Coronary artery (tissue), 2 donors: Measurements from ENCODE around the gene ARHGAP22.
A peak's percentile ranks its signal among the peaks of the same experiment; 100 is the strongest.

Experiments used
- DNase-seq: peaks from one replicate; pipeline ENCODE4 v3.0.0-alpha.2; 2017; ENCODE audit warnings: low spot score
- H3K27ac ChIP-seq, 2 donors: fragments of 200-600 bp; sonication (generic); one replicate each; pipeline ENCODE4 v1.5.1; 2016 to 2019
- H3K4me3 ChIP-seq: fragments of 200-600 bp; sonication (generic); 2 replicates; pipeline ENCODE4 v1.5.1; 2016; ENCODE audit warnings: mild to moderate bottlenecking, moderate library complexity
- CTCF ChIP-seq: fragments of 200-600 bp; sonication (generic); IDR thresholded peaks from one replicate; pipeline ENCODE4 v1.5.1; 2019; ENCODE audit warnings: antibody characterized with exemption

ARHGAP22 gene

GRCh38 chr10:48574817-48575380 is 30.0 kb downstream of the ARHGAP22 start:
- no peak overlapping the region for H3K27ac ChIP-seq
- peak; percentile 16 for DNase-seq
- H3K4me3 ChIP-seq = no peak overlapping the region
- TF ChIP-seq CTCF = no peak

GRCh38 chr10:48574322-48574796 is 30.5 kb downstream of the ARHGAP22 start:
- no peak for TF ChIP-seq CTCF
- no peak overlapping the region for H3K27ac ChIP-seq
- DNase-seq = peak; percentile 21
- H3K4me3 ChIP-seq = no peak overlapping the region

GRCh38 chr10:48573045-48573444 is 31.8 kb downstream of the ARHGAP22 start:
- peak; percentile 7 for DNase-seq
- TF ChIP-seq CTCF = no peak
- Histone ChIP-seq H3K4me3 (no peak overlapping the region), H3K27ac (no peak overlapping the region)

- no peak overlapping the region for H3K27ac ChIP-seq
- peak; percentile 21 for DNase-seq
- TF ChIP-seq CTCF = no peak
- H3K4me3 ChIP-seq = no peak overlapping the region
Measured at GRCh38 chr10:48572414-48572813, 32.5 kb downstream of the ARHGAP22 start.

- DNase-seq = peak; percentile 66
- H3K4me3 ChIP-seq = no peak overlapping the region
- TF ChIP-seq CTCF = no peak
- no peak overlapping the region for H3K27ac ChIP-seq
Measured at GRCh38 chr10:48568546-48568945, 36.3 kb downstream of the ARHGAP22 start.

GRCh38 chr10:48568131-48568530 is 36.7 kb downstream of the ARHGAP22 start:
- Histone ChIP-seq H3K4me3 (no peak overlapping the region), H3K27ac (no peak overlapping the region)
- TF ChIP-seq CTCF = no peak
- peak; percentile 46 for DNase-seq

- no peak for TF ChIP-seq CTCF
- H3K27ac ChIP-seq = no peak overlapping the region
- H3K4me3 ChIP-seq = no peak overlapping the region
- DNase-seq = no peak
Measured at GRCh38 chr10:48567346-48567745, 37.5 kb downstream of the ARHGAP22 start.
